NT2/D1 (cell line): ENCODE results near the gene UBXN6.

ENCODE experiments used
- DNase-seq: peaks from one replicate; pipeline ENCODE4 v3.0.0-alpha.2; 2011; ENCODE audit warnings: low read depth, low spot score
- H3K27me3 ChIP-seq: 2 replicates; pipeline ENCODE4 v1.6.0; 2011; ENCODE audit warnings: mild to moderate bottlenecking; ENCODE audit not compliant: insufficient read length, insufficient read depth
- H3K36me3 ChIP-seq: 2 replicates; pipeline ENCODE4 v1.6.1; 2011; ENCODE audit warnings: mild to moderate bottlenecking, low read length, mixed read lengths; ENCODE audit not compliant: insufficient read depth, insufficient read length
- H3K4me1 ChIP-seq: 2 replicates; pipeline ENCODE4 v1.5.1; 2011; ENCODE audit not compliant: insufficient read depth, insufficient read length
- H3K4me3 ChIP-seq: 2 replicates; pipeline ENCODE4 v1.5.1; 2011; ENCODE audit warnings: low read depth; ENCODE audit not compliant: insufficient read length
- H3K9ac ChIP-seq: 2 replicates; pipeline ENCODE4 v1.6.0; 2011; ENCODE audit warnings: low read depth; ENCODE audit not compliant: insufficient read length
- H3K9me3 ChIP-seq: 2 replicates; pipeline ENCODE4 v1.5.1; 2011; ENCODE audit warnings: mild to moderate bottlenecking, low read length; ENCODE audit not compliant: insufficient read depth
- SUZ12 ChIP-seq: IDR thresholded peaks from 2 replicates; pipeline ENCODE4 v1.6.1; 2011; ENCODE audit not compliant: insufficient read length, insufficient read depth; ENCODE audit errors: extremely low read depth
- YY1 ChIP-seq: IDR thresholded peaks from 2 replicates; pipeline ENCODE4 v1.6.1; 2011; ENCODE audit not compliant: insufficient read length, insufficient read depth
- ZNF274 ChIP-seq: IDR thresholded peaks from 2 replicates; pipeline ENCODE4 v1.6.1; 2011; ENCODE audit warnings: mild to moderate bottlenecking, low read depth, low read length

Gene UBXN6

GRCh38 chr19:4441994-4442818, 15.4 kb downstream of the UBXN6 start:
- no peak for DNase-seq
- no peaks in the 10 kb centered on the region for H3K9me3 ChIP-seq
- peaks cover 14% of the 10 kb centered on the region for H3K4me1 ChIP-seq
- TF ChIP-seq YY1 (no peak), SUZ12 (no peak), ZNF274 (no peak)
- no peaks in the 10 kb centered on the region for H3K27me3 ChIP-seq
- no peak overlapping the region for H3K4me3 ChIP-seq
- peak overlapping the region; percentile 27 for H3K9ac ChIP-seq
- peaks cover 89% of the 10 kb centered on the region for H3K36me3 ChIP-seq

GRCh38 chr19:4439243-4439642, 18.4 kb downstream of the UBXN6 start:
- peaks cover 88% of the 10 kb centered on the region for H3K36me3 ChIP-seq
- peaks cover 3% of the 10 kb centered on the region for H3K4me1 ChIP-seq
- H3K9ac ChIP-seq, result no peak overlapping the region
- no peak overlapping the region for H3K4me3 ChIP-seq
- H3K9me3 ChIP-seq, result no peaks in the 10 kb centered on the region
- H3K27me3 ChIP-seq, result no peaks in the 10 kb centered on the region
- no peak for DNase-seq
- no peak for TF ChIP-seq YY1

GRCh38 chr19:4437103-4437502, 20.5 kb downstream of the UBXN6 start:
- DNase-seq, result no peak
- no peak overlapping the region for H3K9ac ChIP-seq
- no peaks in the 10 kb centered on the region for H3K27me3 ChIP-seq
- no peak overlapping the region for H3K4me3 ChIP-seq
- no peak for TF ChIP-seq ZNF274
- no peak for TF ChIP-seq YY1
- no peak for TF ChIP-seq SUZ12
- H3K4me1 ChIP-seq, result peaks cover 3% of the 10 kb centered on the region
- H3K9me3 ChIP-seq, result no peaks in the 10 kb centered on the region
- peaks cover 87% of the 10 kb centered on the region for H3K36me3 ChIP-seq

DNA sequence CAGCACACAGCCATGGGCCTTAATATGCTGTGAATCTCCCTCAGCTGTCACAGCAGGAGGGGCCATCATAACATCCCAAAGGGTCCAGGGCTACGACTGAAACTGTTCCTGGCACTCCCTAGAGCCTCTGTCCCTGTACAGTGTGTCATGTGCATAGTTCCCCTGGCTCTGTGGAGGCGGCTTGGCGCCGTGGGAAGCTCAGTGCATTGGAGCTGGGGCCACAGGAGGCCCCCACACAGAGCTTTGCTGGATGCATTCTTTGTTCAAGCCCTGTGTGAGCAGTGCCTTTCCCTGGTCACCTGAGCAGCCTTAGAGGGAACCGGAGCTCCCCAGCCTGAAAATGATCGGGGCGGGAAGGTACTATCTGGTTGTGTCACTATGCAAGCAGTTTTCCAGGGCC, 21.4 kb downstream of the UBXN6 start:
- no peak for DNase-seq
- TF ChIP-seq SUZ12, result no peak
- TF ChIP-seq YY1, result no peak
- Histone ChIP-seq H3K36me3 (peaks cover 91% of the 10 kb centered on the region), H3K4me1 (peaks cover 6% of the 10 kb centered on the region), H3K27me3 (no peaks in the 10 kb centered on the region), H3K9ac (no peak overlapping the region), H3K9me3 (no peaks in the 10 kb centered on the region), H3K4me3 (no peak overlapping the region)

GRCh38 chr19:4434391-4434790, 23.2 kb downstream of the UBXN6 start:
- H3K36me3 ChIP-seq, result peaks cover 94% of the 10 kb centered on the region
- no peak for DNase-seq
- H3K27me3 ChIP-seq, result no peaks in the 10 kb centered on the region
- peaks cover 6% of the 10 kb centered on the region for H3K4me1 ChIP-seq
- H3K9me3 ChIP-seq, result no peaks in the 10 kb centered on the region
- no peak overlapping the region for H3K4me3 ChIP-seq
- no peak overlapping the region for H3K9ac ChIP-seq
- TF ChIP-seq YY1, result no peak
- TF ChIP-seq SUZ12, result no peak
- TF ChIP-seq ZNF274, result no peak

DNA sequence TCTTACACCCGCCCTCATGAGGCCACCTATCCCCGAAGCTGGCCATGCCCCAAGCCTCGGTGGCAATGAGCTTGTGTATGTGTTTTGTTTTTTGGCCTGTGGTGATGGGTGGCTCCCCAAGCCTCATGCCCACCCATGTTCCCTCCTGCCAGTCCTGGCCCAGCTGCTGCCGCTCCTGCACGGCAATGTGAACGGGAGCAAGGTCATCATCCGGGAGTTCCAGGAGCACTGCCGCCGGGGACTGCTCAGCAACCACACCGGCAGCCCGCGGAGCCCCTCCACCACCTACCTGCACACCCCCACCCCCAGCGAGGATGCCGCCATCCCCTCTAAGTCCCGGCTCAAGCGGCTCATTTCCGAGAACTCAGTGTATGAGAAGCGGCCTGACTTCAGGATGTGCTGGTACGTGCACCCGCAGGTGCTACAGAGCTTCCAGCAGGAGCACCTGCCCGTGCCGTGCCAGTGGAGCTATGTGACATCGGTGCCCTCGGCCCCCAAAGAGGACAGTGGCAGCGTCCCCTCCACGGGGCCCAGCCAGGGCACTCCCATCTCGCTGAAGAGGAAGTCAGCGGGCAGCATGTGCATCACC, 24.6 kb downstream of the UBXN6 start:
- no peaks in the 10 kb centered on the region for H3K9me3 ChIP-seq
- no peak for DNase-seq
- no peaks in the 10 kb centered on the region for H3K27me3 ChIP-seq
- H3K36me3 ChIP-seq, result peaks cover 96% of the 10 kb centered on the region
- no peak overlapping the region for H3K9ac ChIP-seq
- no peak overlapping the region for H3K4me3 ChIP-seq
- TF ChIP-seq YY1 (no peak), ZNF274 (no peak), SUZ12 (no peak)
- H3K4me1 ChIP-seq, result peaks cover 6% of the 10 kb centered on the region

- DNase-seq, result no peak
- no peaks in the 10 kb centered on the region for H3K9me3 ChIP-seq
- peaks cover 88% of the 10 kb centered on the region for H3K36me3 ChIP-seq
- H3K9ac ChIP-seq, result no peak overlapping the region
- no peaks in the 10 kb centered on the region for H3K27me3 ChIP-seq
- TF ChIP-seq YY1, result no peak
- no peak for TF ChIP-seq ZNF274
- no peak for TF ChIP-seq SUZ12
- peaks cover 6% of the 10 kb centered on the region for H3K4me1 ChIP-seq
- no peak overlapping the region for H3K4me3 ChIP-seq
These were observed 25.6 kb downstream of the UBXN6 start for GRCh38 chr19:4431808-4432674.

- H3K4me1 ChIP-seq, result peaks cover 6% of the 10 kb centered on the region
- H3K36me3 ChIP-seq, result peaks cover 85% of the 10 kb centered on the region
- no peak overlapping the region for H3K9ac ChIP-seq
- no peaks in the 10 kb centered on the region for H3K27me3 ChIP-seq
- no peaks in the 10 kb centered on the region for H3K9me3 ChIP-seq
- no peak for DNase-seq
- no peak for TF ChIP-seq ZNF274
- no peak for TF ChIP-seq SUZ12
- TF ChIP-seq YY1, result no peak
- H3K4me3 ChIP-seq, result no peak overlapping the region
These were observed 26.3 kb downstream of the UBXN6 start for GRCh38 chr19:4431296-4431695.
